HG02885 (cell line): Measurements from ENCODE around the gene UNC5C.

Source experiments
- ATAC-seq: cut with Tn5 transposase; IDR thresholded peaks from one replicate; pipeline ENCODE4 v1.9.1; 2021; ENCODE audit warnings: mild to moderate bottlenecking; ENCODE audit not compliant: unreplicated experiment, poor library complexity

UNC5C gene

DNA sequence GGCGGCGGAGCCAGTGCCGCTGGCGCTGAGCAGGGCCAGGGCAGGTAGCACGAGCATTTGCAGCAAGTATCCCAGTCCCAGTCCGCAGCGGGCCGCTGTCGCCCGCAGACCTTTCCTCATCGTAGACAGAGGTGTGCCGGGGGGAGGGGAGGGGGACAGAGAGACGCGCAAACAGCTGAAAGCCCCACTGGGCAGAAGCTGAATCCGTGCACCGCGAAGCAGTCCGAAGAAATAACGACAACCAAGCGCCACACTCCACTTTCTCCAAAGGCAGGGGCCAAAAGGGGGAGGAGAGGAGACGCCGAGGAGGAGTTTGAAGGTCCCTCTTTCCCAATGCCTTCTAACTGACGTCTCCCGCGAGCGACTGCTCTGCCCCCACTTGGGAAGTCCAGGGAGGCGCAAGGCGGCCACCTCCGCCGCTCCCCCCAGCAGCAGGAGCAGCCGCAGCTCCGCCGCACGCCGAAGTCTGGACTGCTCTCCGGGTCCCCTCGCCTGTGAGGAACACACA is at the start of gene UNC5C:
Gene UNC5C (minus strand): TSS at position 236 of the 508 bp plus-strand sequence.
- no peak for ATAC-seq

DNA sequence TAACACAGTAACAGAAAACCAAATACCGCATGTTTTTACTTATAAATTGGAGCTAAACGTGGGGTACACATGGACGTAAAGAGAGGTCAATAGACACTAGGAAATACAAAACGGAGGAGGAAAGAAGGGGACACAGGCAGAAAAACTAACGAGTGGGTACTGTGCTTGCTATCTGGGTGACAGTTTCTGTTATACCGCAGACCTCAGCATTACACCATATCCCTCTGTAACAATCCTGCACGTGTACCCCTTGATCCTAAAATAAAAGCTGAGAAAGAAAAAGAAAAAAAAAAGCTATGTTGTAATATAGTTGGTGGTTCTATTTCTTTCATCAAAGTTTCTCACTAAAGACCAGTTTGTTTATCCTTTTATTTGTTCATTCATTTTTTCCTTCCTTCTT is 47.9 kb upstream of the UNC5C start:
- no peak for ATAC-seq

DNA sequence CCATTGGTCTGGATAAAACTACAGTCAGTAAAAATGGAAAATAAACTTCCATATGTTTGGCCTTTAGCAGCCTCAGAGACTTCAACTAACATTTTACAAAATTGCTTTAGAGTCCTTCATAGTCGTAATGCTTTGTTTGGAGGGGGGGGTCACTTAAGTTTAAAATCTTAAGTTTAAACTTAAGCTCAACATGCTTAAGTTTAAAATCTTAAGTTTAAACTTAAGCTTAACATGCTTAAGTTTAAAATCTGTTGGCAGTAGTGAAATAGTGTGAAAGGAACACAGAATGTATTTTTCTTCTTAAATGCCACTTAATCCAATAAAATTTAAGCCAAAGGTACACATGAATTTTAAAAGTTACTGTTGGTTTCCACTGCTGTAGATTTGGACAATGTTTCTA is 45.9 kb upstream of the UNC5C start:
- no peak for ATAC-seq

DNA sequence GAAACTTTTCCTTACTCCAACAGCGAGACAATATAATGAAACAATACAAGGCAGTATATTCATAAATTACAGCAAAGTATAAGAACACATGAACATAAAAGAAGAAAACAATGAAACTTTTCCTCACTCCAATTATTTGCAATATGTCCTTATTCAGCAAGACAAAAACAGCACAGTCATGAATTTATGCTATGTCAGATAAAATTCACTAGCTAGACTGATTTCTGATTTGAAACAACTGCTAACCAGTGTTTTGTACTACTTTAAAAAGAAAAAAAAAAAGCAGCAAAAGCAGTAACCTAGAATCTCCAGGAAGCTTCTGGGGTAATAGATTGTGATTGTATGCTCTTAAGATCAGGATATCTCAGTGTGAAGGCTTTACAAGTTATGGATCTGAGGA is 45.2 kb upstream of the UNC5C start:
- no peak for ATAC-seq

DNA sequence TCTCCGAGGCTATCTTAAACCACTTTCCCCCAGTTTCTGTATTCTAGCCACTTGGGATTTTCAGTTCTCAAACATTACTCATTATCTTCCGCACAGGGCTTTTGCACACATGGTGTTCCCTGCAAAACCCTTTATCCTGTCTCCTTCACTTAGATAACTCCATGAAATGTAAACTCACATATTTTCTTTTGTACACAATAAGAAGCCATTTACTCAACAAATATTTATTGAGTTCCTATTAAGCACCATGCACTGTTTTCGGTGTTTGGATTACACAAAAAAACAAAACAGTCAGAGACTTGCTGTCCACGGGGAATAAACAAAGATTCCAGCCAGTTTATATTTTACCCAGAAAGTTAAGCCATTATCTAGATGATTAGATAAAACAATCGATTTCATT is 42.5 kb upstream of the UNC5C start:
- ATAC-seq = no peak

DNA sequence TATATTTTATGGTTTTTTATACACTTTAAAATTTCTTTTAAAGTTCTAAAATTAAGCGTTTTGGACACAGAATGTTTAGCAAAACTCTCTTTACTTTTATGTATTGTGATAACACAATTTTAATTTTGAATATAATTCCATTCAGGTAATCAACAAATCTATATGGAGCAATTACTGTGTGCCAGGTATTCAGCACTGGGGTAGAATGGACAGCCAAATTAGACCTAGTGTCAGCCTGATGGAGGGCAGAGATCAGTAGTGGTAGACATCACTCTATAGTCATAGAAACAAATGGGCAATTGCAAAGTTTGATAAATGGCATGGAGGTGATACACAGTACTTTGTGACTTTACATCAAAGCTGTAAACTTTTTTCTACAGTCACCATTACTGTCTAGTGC is 41.8 kb upstream of the UNC5C start:
- ATAC-seq = no peak

DNA sequence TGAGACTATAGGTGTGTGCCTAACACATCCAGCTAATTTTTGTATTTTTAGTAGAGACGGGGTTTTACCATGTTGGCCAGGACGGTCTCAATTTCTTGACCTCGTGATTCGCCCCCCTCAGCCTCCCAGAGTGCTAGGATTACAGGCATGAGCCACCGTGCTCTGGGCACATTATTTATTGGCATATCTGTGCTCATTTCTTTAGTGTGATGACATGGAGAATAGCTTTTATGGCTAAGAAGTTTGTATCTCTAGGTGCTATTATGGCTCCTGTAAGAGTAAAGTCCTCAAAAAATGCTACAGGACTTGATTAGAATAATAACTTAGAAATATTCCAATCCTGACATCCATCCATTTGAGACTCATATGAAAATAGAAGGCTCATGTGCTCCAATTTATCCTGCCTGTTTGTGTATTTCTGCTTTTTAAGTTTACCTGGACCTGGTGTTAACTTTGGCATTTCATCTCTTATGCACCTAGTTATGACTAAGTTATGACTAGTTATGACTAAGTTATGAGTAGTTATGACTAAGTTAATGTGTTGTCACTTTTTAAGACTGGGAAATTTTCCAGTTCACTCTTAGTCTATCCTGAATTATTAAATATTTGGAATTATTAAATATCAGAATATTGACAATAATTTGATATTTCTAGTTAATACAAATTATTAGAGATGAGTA is 36.4 kb upstream of the UNC5C start:
- no peak for ATAC-seq

DNA sequence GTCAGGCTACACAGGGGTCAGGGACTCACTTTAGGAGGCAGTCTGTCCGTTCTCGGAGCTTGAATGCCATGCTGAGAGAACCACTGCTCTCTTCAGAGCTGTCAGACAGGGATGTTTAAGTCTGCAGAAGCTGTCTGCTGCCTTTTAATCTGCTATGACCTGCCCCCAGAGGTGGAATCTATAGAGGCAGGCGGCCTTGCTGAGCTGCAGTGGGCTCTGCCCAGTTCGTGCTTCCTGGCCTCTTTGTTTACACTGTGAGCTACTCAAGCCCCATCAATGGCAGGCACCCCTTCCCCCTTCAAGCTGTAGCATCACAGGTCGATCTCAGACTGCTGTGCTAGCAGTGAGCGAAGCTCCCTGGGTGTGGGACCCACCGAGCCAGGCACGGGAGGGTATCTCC is 31.5 kb upstream of the UNC5C start:
- no peak for ATAC-seq

DNA sequence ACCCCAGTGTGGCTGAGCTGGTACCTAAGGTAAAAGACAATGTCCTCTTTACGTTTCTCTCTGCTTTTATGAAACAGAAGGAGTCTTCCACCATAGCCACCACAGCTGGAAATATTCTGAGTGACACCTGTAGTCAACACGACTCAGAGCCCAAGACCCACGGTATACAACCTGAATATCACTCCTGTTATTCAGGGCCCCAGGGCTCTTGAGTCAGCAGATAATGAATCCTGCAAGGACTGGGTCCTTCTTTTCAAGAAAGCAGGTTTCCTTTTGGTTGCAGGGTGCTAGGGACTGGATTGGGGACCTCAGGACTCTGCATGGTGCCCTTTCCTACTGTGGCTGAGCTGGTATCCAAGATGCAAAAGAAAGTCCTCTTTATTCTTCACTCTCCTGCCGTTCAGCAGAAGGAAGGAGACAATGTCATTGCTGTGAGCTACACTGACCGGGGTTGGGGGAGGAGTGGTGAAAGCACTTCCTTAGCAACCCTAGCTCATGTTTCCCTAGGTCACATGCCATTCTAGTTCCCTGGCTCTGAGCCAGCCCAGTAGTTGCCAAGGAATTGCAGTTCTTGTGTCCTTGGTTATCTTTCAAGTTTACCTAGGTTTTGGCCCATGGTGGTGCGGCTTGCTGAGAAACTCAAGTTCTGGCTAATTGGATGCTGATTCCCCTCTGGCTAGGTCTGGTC is 23.7 kb upstream of the UNC5C start:
- no peak for ATAC-seq

DNA sequence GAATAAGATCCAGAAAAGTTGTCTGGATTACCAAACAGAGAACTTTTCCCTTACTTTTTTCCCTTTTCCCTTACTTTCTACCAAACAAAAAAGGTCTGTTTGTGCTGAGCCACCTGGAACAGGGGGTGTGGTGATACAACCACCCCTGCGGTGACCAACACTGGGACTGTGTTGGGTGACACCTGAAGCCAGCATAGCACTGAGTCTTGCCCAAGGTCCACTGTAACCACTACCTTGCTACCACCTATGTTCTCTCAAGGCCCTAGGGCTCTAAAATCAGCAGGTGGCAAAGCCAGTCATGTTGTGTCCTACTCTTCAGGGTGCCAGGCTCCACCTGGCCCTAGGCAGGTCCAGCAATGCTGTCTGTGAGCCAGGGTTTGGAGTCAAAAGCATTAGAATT is 22.8 kb upstream of the UNC5C start:
- no peak for ATAC-seq

DNA sequence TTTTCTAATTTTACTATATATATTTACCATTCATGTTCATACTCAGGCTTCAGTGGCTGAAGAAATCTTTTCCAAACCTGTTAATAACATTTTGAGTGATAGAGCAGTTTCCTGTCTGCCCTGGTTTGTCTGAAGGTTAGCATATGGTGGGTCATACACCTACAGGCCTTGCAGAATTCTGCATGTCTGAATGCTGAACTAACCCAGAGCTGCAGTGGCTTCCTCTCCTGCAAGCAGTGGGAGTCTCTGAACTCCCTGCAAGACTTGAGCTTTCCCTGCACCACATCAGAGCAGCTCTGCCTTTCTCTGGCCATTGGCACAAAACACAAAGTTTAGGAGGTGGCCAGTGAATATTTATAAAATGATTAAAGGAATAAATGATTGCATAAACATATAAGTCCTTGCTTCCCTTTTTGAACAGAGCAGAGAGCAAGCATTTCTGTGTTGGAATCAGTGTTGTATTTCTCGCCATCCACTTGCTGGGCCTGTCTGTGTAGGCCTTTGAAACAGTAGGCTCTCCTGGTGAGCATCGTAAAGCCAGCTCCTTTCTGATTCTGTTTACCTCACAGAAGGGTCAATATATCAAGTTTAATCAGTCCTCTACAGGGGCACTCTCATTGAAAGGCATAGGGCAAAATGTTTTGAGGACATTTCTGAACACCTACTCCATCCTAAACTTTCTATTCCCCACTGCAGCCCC is 15.0 kb upstream of the UNC5C start:
- ATAC-seq = no peak

DNA sequence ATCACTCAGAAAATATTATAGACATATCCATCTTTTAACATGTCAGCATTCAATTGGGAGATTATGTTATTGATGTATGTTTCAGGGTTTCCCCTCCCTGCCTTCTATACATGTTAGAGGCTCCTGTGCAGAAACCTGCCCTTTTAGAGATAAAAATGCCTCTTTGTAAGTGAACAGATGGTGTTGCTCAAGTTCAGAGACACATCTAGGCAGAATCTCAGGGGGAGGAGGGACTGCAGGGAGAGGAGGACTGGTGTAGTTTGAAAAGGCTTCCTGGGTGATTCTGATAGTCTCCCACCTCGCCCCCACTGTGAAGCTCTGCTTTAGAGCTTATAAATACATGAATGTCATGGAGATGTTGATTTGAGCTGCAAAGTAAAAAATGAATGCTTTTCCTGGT is 12.0 kb upstream of the UNC5C start:
- ATAC-seq = no peak

DNA sequence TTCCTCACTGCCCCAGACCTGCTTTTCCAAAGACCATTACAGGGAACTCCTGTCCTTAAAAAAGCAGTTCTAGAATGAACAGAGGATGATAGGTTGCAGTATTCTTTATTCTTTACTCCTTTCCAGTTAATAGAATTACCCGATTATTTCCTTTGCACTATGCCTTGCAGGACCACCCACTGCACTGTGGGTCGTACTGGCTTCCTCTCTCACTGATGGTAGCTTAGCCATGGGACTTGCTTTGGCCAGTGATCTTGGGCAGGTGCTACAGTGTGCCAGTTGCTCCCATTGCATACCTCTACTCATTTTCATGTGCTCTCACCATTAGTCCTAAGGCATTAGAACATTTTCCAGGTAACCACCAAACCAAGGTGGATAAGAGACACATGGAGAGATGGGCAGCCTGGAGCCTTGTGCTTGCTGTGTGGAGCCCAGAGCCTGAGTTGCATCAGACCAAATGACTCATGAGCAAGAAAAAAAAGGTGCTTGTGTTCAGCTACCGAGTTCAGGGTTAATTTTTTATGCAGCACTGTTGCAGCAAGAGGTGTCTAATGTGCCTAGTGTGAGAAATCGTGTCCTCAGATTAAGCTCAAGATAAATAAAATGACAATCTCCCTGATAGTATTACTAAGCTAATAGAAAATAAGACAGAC is 7.6 kb upstream of the UNC5C start:
- no peak for ATAC-seq

DNA sequence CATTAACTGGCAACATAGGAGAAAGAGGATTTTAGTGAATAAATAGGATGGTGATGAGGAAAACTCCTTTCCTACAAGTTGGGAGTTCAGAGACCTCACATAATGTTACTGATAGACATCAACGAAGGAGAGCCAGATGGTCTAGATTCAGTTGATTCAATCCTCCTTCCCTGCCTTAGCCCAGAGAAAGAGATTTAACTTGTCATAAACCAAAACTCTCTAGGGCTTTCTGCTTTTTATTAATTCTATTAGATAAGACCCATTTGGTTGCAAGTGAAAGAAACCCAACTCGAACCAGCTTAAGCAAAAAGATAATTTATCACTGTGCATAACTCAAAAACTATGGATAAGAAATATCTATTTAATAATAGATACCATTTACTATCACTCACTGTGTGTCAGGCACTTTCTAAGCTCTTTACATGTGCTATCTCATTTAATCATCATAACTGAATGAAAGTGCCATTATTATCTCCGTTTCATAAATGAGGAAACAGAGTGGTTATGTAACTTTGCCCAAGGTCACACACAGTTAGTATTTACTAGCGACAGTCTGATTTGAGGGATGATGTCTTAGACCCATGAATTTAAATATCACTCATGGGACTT is 4.3 kb upstream of the UNC5C start:
- no peak for ATAC-seq

DNA sequence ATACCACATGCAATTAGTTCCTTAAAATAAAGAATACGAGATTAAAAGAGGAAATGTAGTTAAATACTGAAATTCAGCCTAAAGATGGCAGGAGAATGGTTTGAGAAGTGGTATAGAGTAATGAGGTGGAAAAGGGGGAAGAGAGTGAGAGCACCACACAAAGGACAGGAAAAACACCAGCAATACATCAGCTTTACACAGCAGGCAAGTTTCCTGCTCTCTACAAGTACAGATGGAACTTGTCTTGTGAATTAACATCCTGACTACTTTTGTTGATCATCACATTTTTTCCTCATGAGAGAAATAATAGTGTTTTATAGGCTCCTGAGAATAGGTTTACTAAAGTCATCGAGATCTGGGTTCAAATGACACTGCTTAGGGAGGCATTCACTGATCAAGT is 2.9 kb upstream of the UNC5C start:
- no peak for ATAC-seq

DNA sequence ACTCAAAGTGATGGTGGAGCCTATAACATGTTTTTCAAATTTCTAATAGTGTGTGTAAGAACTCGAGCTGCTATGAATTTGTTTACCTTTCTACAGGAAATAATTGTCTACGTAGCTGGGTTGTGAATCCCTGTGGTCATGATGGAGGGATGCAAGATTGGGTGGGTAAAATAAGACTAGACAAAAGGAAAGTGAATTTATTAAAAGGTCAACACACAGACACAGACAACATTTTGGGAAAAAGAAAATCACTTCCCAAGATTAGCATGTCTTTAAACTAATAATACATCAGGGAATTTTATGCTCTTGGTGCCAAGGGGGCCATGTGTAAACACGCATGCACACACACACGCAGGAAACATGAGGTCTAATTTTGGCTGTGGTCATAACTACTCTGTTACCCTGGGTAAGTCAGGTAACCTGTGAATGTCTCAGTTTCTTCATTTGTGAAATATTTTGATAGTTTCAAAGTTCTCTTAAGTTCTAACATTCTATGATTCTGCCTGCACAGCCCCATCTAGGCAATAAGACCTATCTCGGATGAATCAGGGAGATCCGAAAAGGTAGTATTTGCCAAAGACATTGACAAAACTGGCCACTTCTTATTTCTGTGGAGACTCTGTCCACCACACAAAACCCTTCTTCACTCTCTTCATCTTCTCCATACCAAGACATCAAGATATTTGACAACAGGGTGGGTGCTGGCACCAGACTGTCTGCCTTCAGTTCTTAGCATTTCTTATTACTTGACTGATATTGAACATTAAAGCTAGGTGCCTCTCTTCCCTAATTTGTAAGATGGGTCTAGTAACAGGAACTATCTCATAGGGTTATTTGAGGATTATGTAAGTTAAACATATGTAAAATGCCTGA is 1.6 kb upstream of the UNC5C start:
- no peak for ATAC-seq

DNA sequence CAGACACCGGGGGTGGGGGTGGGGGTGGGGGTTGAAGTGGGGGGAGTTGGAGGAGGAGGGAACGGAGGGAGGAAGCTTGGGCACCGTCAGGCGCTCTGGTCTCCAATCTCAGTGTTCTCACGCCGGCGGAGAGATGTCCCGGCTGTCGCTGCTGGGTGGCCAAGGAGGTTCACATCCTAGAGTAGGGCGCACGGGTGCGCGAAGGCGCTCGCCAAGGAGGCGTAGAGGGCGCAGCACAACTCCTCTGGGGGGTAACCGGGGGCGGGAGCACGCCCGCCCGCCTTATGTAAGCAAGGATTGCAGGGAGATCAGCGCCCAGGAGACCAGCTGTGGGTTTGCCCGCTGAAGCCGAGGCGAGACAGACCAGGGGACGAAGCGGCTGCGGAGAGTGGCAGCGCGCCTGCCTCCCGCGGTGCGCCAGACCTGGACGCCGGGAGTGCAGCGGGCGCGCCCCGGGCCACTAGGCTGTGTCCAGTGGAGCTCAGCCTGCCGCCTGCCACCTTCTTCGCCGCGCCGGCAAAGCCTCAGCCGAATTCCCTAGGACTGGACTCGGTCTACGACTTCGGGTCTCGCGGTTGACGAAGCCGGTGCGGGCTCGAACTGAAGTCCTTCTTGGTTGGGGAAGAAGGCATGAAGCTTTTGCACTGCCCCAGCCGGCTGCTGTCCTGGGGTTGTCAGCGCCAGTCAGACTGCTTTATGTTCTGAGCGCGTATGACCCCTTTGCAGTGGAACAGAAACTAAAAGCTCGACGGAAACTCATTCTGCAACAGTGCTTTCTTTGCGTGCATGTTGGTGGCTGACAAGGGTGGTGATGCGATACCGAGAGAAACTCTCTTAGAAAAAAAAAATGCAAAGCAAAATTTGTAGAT is 707 bp upstream of the UNC5C start:
- ATAC-seq = peak; percentile 94

DNA sequence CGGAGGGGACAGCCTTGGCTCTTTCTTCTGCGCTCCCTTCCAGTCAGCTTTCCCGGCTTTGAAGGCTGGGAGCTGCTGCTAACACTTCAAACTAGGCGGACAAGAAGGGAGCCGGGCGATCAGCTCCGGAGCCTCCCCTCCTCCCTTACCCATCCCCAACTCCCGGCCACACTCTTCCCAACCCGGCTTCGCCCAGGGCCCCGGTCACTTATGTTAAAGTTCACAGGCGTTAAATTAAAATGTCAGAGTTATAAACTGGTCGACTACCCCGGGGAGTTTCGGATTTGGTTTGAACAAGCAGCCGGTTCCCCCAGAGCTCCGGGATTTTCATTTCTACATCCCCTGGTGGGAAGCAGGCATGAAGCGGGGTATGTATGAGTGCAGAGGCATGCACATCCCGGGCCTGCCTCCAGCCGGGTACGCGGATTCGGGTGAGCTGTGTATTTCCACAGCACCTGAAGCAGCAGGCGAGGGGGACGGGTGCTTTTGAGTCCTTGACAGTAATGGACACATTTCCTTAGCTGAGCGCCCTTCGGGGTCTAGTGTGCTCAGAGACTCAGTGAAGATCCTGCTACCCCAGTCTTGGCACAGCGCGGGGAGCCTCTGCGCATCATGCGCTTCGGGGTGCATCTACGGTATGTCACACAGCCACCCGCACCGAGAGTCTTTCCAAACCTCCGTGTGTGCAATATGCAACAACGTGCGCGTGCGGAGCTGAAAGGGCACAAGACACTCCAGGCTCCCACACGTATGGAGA is 880 bp downstream of the UNC5C start:
- no peak for ATAC-seq
